ENCODE measurements around the gene C17orf50. TPM values are rescaled to one million over a fixed set of nuclear protein-coding genes. Genes with fewer than 3 reads are reported as not detected.
"Not testable (repeated sequence)": the region's sequence is repeated elsewhere in the genome, so short reads cannot be mapped to it uniquely, and the experiment has no call there.

The C17orf50 gene
- total RNA-seq, 1 donor from 2014 or later, result not detected

- DNase-seq (no peak), ATAC-seq (peak; percentile 20)
- Histone ChIP-seq H3K4me1 (peaks cover 9% of the 10 kb centered on the region), H3K9me3 (no peaks in the 10 kb centered on the region), H3K27me3 (peaks cover 35% of the 10 kb centered on the region), H3K36me3 (no peaks in the 10 kb centered on the region), H3K4me3 (no peak overlapping the region), H3K27ac (no peak overlapping the region)
- TF ChIP-seq, protein P1, sequence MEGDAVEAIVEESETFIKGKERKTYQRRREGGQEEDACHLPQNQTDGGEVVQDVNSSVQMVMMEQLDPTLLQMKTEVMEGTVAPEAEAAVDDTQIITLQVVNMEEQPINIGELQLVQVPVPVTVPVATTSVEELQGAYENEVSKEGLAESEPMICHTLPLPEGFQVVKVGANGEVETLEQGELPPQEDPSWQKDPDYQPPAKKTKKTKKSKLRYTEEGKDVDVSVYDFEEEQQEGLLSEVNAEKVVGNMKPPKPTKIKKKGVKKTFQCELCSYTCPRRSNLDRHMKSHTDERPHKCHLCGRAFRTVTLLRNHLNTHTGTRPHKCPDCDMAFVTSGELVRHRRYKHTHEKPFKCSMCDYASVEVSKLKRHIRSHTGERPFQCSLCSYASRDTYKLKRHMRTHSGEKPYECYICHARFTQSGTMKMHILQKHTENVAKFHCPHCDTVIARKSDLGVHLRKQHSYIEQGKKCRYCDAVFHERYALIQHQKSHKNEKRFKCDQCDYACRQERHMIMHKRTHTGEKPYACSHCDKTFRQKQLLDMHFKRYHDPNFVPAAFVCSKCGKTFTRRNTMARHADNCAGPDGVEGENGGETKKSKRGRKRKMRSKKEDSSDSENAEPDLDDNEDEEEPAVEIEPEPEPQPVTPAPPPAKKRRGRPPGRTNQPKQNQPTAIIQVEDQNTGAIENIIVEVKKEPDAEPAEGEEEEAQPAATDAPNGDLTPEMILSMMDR (IDR thresholded peaks at IDR 0.05), result no peak
- intact Hi-C loops (cut with DNase I), result loop anchor here (5.0 to 10.0 kb wide), 2 partner anchors 135 to 577 kb away; no protein-coding TSS in a partner anchor
Measured at GRCh38 chr17:35749560-35750412, 10.9 kb upstream of the C17orf50 start.

DNA sequence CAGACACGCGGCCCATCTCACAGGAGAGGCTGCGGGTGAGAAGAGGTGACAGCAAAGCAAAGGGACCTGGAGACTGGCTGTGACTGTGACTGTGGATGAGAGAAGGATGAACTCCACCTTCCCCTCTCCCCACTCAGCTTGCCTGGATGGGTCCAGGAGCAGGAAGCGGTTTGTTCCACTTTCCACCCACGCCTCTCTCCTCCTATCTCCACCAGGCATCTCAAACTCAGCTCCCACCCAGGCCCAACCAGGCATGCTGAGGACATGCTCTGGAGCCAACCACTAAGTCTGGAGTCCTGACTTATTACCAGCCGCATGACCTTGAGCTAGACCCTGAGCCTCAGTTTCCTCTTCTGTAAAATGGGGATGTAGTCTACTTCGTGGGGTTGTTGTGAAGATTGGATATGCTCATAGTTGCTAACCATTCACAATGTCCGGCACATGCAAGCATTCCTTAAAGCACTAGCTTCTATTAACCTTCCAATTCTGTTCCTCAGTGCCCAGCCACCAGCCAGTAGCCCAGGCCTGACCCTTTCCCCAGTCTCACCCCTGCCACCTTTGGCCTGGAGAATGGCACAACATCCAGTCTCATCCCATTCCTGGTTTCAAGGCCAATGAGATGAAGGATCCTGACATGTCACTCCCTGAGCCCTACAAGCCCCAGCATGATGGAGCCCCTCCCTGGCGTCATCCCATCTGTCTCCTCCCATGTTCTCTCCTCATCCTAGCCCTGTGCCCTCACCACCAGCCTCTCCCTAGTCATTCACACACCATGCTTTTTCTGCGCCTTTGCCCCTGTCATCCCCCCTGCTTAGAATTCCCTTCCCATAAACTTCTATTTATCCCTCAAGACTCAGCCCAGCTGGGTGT, 9.9 kb upstream of the C17orf50 start:
- intact Hi-C loops (cut with DNase I), result no loop called here
- ATAC-seq, result no peak
- no peak overlapping the region for H3K27ac ChIP-seq
- TF ChIP-seq, protein P1 (IDR thresholded peaks at IDR 0.05), result no peak
- no peak overlapping the region for H3K4me3 ChIP-seq
- peaks cover 35% of the 10 kb centered on the region for H3K27me3 ChIP-seq
- H3K9me3 ChIP-seq, result no peaks in the 10 kb centered on the region
- no peaks in the 10 kb centered on the region for H3K36me3 ChIP-seq
- peaks cover 9% of the 10 kb centered on the region for H3K4me1 ChIP-seq
- DNase-seq, result no peak

DNA sequence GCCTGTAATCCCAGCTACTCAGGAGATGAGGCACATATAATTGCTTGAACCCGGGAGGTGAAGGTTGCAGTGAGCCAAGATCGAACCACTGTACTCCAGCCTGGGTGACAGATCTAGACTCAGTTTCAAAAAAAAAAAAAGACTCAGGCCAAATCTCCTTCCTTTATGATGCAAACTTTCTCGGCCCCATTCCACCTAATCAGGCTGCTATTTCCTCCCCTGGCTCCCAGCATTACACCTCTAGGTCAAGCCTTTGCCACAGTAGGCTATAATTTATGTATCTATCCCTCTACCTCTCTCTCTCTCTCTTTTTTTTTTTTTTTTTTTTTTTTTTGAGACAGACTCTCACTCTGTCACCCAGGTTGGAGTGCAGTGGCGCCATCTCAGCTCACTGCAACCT, 9.1 kb upstream of the C17orf50 start:
- H3K4me3 ChIP-seq; ATAC-seq; intact Hi-C loops (cut with DNase I); H3K27ac ChIP-seq; H3K4me1 ChIP-seq; DNase-seq; H3K9me3 ChIP-seq; H3K36me3 ChIP-seq: not testable (repeated sequence)
- H3K27me3 ChIP-seq, result peaks cover 35% of the 10 kb centered on the region

GRCh38 chr17:35752471-35752870, 8.2 kb upstream of the C17orf50 start:
- H3K27ac ChIP-seq, result no peak overlapping the region

DNA sequence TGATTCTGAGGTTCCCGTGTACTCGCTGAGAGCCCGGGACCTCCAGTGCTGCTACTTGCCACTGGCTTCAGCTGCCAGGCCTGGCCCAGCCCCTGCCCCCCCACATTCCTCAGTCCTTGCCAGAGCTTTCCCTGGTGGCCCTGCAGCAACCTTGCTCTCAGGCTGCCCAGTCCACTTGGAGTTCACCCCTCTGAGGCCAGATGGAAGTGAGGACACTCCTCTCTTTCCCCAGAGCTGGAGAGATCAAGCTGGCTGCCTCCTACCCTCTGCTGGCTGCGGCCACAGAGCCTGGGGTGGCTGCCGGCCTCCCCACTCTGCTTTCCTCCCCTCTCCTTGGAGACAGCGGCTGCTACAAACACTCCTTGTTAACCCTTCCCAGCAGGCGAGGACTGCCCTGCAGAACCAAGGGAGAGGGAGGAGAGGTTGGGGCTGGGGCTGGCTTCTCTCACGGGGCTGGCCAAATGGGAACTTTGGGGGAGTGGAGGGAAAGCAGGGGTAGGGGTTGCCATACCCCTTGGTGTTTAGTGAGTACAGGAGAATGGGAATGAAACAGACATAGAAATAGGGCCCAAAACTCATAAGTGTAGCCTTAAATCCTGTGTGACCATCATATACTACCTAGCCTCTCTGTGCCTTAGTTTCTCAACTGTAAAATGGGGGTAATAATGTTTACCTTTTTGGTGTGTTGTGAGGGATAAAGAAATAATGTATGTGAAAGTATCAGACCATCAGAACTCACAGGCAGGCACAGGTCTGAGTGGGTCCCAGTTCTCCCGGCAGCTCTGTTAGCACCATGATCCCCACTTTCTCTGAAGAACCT, 7.5 kb upstream of the C17orf50 start, which contains the start of gene GAS2L2:
Gene GAS2L2, minus strand, starts transcription at position 295 of the 820 bp plus-strand sequence. CDS start 389 bp downstream, outside the sequence.
- DNase-seq, result no peak
- Histone ChIP-seq H3K36me3 (no peaks in the 10 kb centered on the region), H3K27me3 (peaks cover 30% of the 10 kb centered on the region), H3K4me1 (peaks cover 9% of the 10 kb centered on the region), H3K27ac (no peak within 1 kb of the TSS), H3K4me3 (no peak within 1 kb of the TSS), H3K9me3 (no peaks in the 10 kb centered on the region)
- peak; percentile 40 for ATAC-seq
- TF ChIP-seq, protein P1 (IDR thresholded peaks at IDR 0.05), result no peak
- intact Hi-C loops (cut with DNase I), result no loop called here

More at GRCh38 chr17:35752471-35752870, 8.2 kb upstream of the C17orf50 start:
- intact Hi-C loops (cut with DNase I), result no loop called here
- H3K27me3 ChIP-seq, result peaks cover 35% of the 10 kb centered on the region
- no peak overlapping the region for H3K4me3 ChIP-seq
- ATAC-seq (peak; percentile 6), DNase-seq (no peak)
- no peaks in the 10 kb centered on the region for H3K9me3 ChIP-seq
- no peaks in the 10 kb centered on the region for H3K36me3 ChIP-seq
- TF ChIP-seq, protein P1 (IDR thresholded peaks at IDR 0.05), result no peak
- peaks cover 9% of the 10 kb centered on the region for H3K4me1 ChIP-seq
